Stomach (tissue), 9 donors: ENCODE data around the gene WASF2. TPM values are rescaled to one million over a fixed set of nuclear protein-coding genes. Genes with fewer than 3 reads are reported as not detected.
A peak's percentile ranks its signal among the peaks of the same experiment; 100 is the strongest.

ENCODE experiments used
- DNase-seq, 2 donors: peaks; one replicate each; pipeline versions ENCODE4 v3.0.0 to v3.0.0-alpha.2; 2013 to 2019
- H3K27ac ChIP-seq, 5 donors: fragments of 200-600 bp in 4 of 5; sonication (generic) in 4 of 5; one replicate each; pipeline ENCODE4 v1.5.1; 2013 to 2019; ENCODE audit warnings: mild to moderate bottlenecking in 1 of 5, moderate library complexity in 1 of 5
- H3K27me3 ChIP-seq, 3 donors: fragments of 200-600 bp; sonication (generic); one replicate each; pipeline ENCODE4 v1.5.1; 2017 to 2019; ENCODE audit warnings: mixed run types in 1 of 3
- H3K36me3 ChIP-seq, 4 donors: fragments of 200-600 bp; sonication (generic); 1 replicate in 3 of 4; 2 replicates in 1 of 4; pipeline ENCODE4 v1.5.1; 2016 to 2019
- H3K4me1 ChIP-seq, 4 donors: fragments of 200-600 bp; sonication (generic); one replicate each; pipeline ENCODE4 v1.5.1; 2016 to 2019
- H3K4me3 ChIP-seq, 4 donors: fragments of 200-600 bp; sonication (generic) in 3 of 4; one replicate each; pipeline ENCODE4 v1.5.1; 2016 to 2019; ENCODE audit warnings: mild to moderate bottlenecking in 1 of 4
- H3K9me3 ChIP-seq, 4 donors: fragments of 200-600 bp; sonication (generic); one replicate each; pipeline ENCODE4 v1.5.1; 2016 to 2019
- CTCF ChIP-seq, 7 experiments: fragments of 450-650 bp in 4 of 7; fragments of 200-600 bp in 3 of 7; sonication (generic) in 3 of 7; IDR thresholded peaks; one replicate each; pipeline ENCODE4 v1.5.1; 2016 to 2019; ENCODE audit warnings: antibody characterized with exemption in 7 of 7, control low read depth in 2 of 7, mild to moderate bottlenecking in 1 of 7
- EP300 ChIP-seq: sonication (generic); formaldehyde crosslinking; IDR thresholded peaks from one replicate; pipeline ENCODE4 v1.6.1; 2017; ENCODE audit warnings: antibody characterized with exemption
- POLR2A ChIP-seq, 4 donors: fragments of 450-650 bp; IDR thresholded peaks; one replicate each; pipeline ENCODE4 v1.6.1; 2016; ENCODE audit warnings: antibody characterized with exemption in 4 of 4, control low read depth in 2 of 4, mild to moderate bottlenecking in 1 of 4, moderate library complexity in 1 of 4
- POLR2AphosphoS5 ChIP-seq, 3 donors: sonication (generic); formaldehyde crosslinking; IDR thresholded peaks; one replicate each; pipeline ENCODE4 v1.6.1; 2016; ENCODE audit warnings: antibody characterized with exemption in 3 of 3
- WGBS, 5 donors: extraction: QIAGEN DNeasy Blood & Tissue Kit in 3 of 5; methylation state at CpG; one replicate each; pipeline versions ENCODE4 v1.1.5 to v1.1.7; 2013 to 2018; 5-methylcytosine and 5-hydroxymethylcytosine counted together
- intact Hi-C: fragments of 100-400 bp; cut with DNase I; formaldehyde crosslinking; loops from one replicate; pipeline ENCODE4 v1.15.1; 2023; ENCODE audit warnings: low total_unique reads
- polyA plus RNA-seq, 3 donors: library from polyadenylated mRNA; stranded (reverse); fragments of 200-250 nt; gene quantifications; one replicate each; pipeline ENCODE4 v1.2.3, GENCODE V29; 2013
- total RNA-seq, 5 donors: library from RNA; depleted of rRNA; stranded (reverse); fragments of >200 nt; gene quantifications; one replicate each; pipeline versions ENCODE4 v1.1.0 to v1.2.3, GENCODE V29; 2014 to 2016
- donor health status: healthy with polysubstance abuse.
- donor health status: Bipolar disorder and iron deficiency.
- donor health status: healthy.

The WASF2 gene
- total and polyA plus RNA-seq, 8 donors, result 24.7 to 82.1 (median 54.7) TPM

GRCh38 chr1:27395441-27396195 lies 94.3 kb downstream of the WASF2 start:
- intact Hi-C loops, result loop anchor here (5.0 kb wide), 1 partner anchor 212 kb away; no protein-coding TSS in a partner anchor
- peak; percentile 80 to 90 for DNase-seq
- TF ChIP-seq CTCF (IDR thresholded peaks at IDR 0.05) (peak in 5 of 7 experiments; percentile 90 to 98 (median 92)), POLR2A (IDR thresholded peaks at IDR 0.05) (no peak), EP300 (no peak), POLR2AphosphoS5 (IDR thresholded peaks at IDR 0.05) (no peak)
- peaks cover 0 to 6% (median 0%) of the 10 kb centered on the region in 3 donors for H3K27me3 ChIP-seq
- peak overlapping the region in 1 of 5 donors; percentile 13 for H3K27ac ChIP-seq
- 5 to 8% (median 6%) methylated on average over 8 to 10 of the region's 10 CpGs for WGBS, 5 donors
- peaks cover 22 to 52% (median 37%) of the 10 kb centered on the region in 4 donors for H3K4me1 ChIP-seq
- no peaks in the 10 kb centered on the region for H3K36me3 ChIP-seq
- no peaks in the 10 kb centered on the region for H3K9me3 ChIP-seq
- H3K4me3 ChIP-seq, result no peak overlapping the region

- no peak for TF ChIP-seq CTCF (IDR thresholded peaks at IDR 0.05)
- no peak for TF ChIP-seq EP300
Measured at GRCh38 chr1:27394925-27395324, 95.0 kb downstream of the WASF2 start.

GRCh38 chr1:27394282-27394658 lies 95.7 kb downstream of the WASF2 start:
- Histone ChIP-seq H3K27ac (no peak overlapping the region), H3K4me3 (no peak overlapping the region), H3K27me3 (peaks cover 0 to 6% (median 0%) of the 10 kb centered on the region in 3 donors), H3K36me3 (no peaks in the 10 kb centered on the region), H3K9me3 (no peaks in the 10 kb centered on the region), H3K4me1 (peaks cover 22 to 44% (median 28%) of the 10 kb centered on the region in 4 donors)
- WGBS, 5 donors, result 89 to 98% (median 96%) methylated on average over 9 of the region's 9 CpGs
- intact Hi-C loops, result loop anchor here (5.0 kb wide), 2 partner anchors 37 to 92 kb away; no protein-coding TSS in a partner anchor
- no peak for TF ChIP-seq POLR2A (IDR thresholded peaks at IDR 0.05)
- no peak for TF ChIP-seq POLR2AphosphoS5 (IDR thresholded peaks at IDR 0.05)
- no peak for TF ChIP-seq CTCF (IDR thresholded peaks at IDR 0.05)
- no peak for TF ChIP-seq EP300
- DNase-seq, result no peak

More at GRCh38 chr1:27394925-27395324, 95.0 kb downstream of the WASF2 start:
- Histone ChIP-seq H3K27me3 (peaks cover 0 to 6% (median 0%) of the 10 kb centered on the region in 3 donors), H3K4me3 (no peak overlapping the region), H3K36me3 (no peaks in the 10 kb centered on the region), H3K9me3 (no peaks in the 10 kb centered on the region), H3K27ac (peak overlapping the region in 1 of 5 donors; percentile 13), H3K4me1 (peaks cover 22 to 46% (median 31%) of the 10 kb centered on the region in 4 donors)
- no peak for DNase-seq
- 64 to 88% (median 79%) methylated on average over 1 of the region's 1 CpG for WGBS, 5 donors
- intact Hi-C loops, result loop anchor here (5.0 kb wide), 3 partner anchors 38 to 212 kb away; no protein-coding TSS in a partner anchor

- H3K27me3 ChIP-seq, result peaks cover 0 to 6% (median 0%) of the 10 kb centered on the region in 3 donors
- no peaks in the 10 kb centered on the region for H3K36me3 ChIP-seq
- intact Hi-C loops, result loop anchor here (5.0 kb wide), 2 partner anchors 36 to 91 kb away; no protein-coding TSS in a partner anchor
- 92 to 96% (median 94%) methylated on average over 7 to 18 of the region's 18 CpGs for WGBS, 5 donors
- peaks cover 22 to 39% (median 25%) of the 10 kb centered on the region in 4 donors for H3K4me1 ChIP-seq
- no peak for DNase-seq
- no peaks in the 10 kb centered on the region for H3K9me3 ChIP-seq
- TF ChIP-seq EP300 (no peak), POLR2A (IDR thresholded peaks at IDR 0.05) (no peak), CTCF (IDR thresholded peaks at IDR 0.05) (no peak), POLR2AphosphoS5 (IDR thresholded peaks at IDR 0.05) (no peak)
- peak overlapping the region in 1 of 5 donors; percentile 83 for H3K27ac ChIP-seq
- H3K4me3 ChIP-seq, result no peak overlapping the region
Measured at GRCh38 chr1:27393641-27394281, 96.2 kb downstream of the WASF2 start.
